T-helper 1 cell treated with Interleukin-12 subunit alpha and Interleukin-12 subunit beta and Interleukin-4 antibody, amounts not matched to agents 30 μg/mL and 1 μg/mL, for 36 hours (primary cell): ENCODE measurements around the gene THSD4.
"Not testable (repeated sequence)": the region's sequence is repeated elsewhere in the genome, so short reads cannot be mapped to it uniquely, and the experiment has no call there.

ENCODE experiments used
- H3K27ac Mint-ChIP-seq: one replicate; pipeline ENCODE4 v1.8.0; 2021; ENCODE audit warnings: mild to moderate bottlenecking, mixed read lengths
- H3K27me3 Mint-ChIP-seq: one replicate; pipeline ENCODE4 v1.8.0; 2021; ENCODE audit warnings: low read depth, mixed read lengths
- H3K36me3 Mint-ChIP-seq: one replicate; pipeline ENCODE4 v1.8.0; 2021; ENCODE audit warnings: low read depth, mixed read lengths
- H3K4me1 Mint-ChIP-seq: one replicate; pipeline ENCODE4 v1.8.0; 2021; ENCODE audit warnings: low read depth, mixed read lengths
- H3K4me3 Mint-ChIP-seq: one replicate; pipeline ENCODE4 v1.8.0; 2021; ENCODE audit warnings: mild to moderate bottlenecking, moderate library complexity, mixed read lengths
- H3K9me3 Mint-ChIP-seq: one replicate; pipeline ENCODE4 v1.8.0; 2021; ENCODE audit warnings: mixed read lengths

The THSD4 gene

DNA sequence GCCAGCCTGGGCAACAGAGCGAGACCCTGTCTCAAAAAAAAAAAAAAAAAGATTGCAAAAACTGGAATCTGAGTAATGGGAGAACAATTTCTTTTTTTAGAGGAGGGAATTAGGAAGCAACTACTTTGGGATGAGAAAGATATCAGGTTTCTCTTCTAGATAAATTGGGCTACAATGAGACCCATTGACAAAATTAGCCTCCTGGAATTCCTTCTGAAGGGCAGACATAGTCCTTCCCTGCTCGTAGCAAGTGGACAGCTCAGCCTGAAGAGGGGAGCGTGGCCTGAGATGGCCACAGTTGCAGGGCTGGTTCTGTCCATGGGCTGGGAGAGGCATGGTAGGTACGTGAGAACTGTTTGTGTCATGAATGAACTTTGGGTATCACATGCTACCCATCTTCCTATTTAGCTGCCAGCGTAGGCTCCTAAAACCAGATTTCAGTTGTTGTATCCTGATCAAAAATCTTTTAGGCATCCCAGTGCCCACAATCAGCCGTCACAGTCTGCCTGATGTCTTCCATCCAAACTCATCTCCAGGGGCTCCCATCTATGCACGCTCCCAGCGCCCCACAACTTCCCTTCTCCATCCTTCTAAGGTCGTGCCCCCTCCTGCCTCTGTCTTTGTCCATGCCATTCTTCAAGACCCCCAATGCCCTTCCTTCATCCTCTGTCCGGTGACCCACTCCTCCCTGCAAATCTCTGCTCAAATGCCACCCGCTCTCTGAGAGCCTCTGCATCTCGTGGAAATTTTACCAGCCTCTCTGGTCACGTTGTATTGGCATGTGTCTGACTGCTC, 603.0 kb downstream of the THSD4 start:
- no peak overlapping the region for H3K4me3 Mint-ChIP-seq
- no peaks in the 10 kb centered on the region for H3K4me1 Mint-ChIP-seq
- no peaks in the 10 kb centered on the region for H3K9me3 Mint-ChIP-seq
- H3K36me3 Mint-ChIP-seq, result no peaks in the 10 kb centered on the region
- no peak overlapping the region for H3K27ac Mint-ChIP-seq
- peaks cover 17% of the 10 kb centered on the region for H3K27me3 Mint-ChIP-seq

DNA sequence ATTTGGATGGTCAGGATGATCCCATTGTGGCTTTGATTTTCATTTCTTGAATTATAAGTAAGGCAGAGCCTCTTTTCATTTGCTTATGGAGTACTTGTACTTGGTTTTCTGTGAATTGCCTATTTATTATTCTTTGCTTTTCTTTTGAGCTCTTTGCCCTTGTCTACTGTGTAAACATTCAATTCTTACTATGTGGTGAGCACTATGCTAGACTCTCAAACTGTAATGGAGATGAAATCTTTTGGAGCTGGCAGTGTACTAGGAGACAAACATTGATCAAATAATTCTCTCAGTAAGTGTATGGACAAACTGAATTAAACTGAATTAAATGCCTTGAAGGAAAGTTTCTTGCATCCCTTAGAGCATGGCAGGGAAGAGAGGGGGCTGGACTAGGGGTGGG, 608.1 kb downstream of the THSD4 start:
- Mint-ChIP-seq H3K9me3 (no peaks in the 10 kb centered on the region), H3K4me1 (no peaks in the 10 kb centered on the region), H3K27me3 (peaks cover 5% of the 10 kb centered on the region), H3K36me3 (no peaks in the 10 kb centered on the region), H3K4me3 (no peak overlapping the region), H3K27ac (no peak overlapping the region)

DNA sequence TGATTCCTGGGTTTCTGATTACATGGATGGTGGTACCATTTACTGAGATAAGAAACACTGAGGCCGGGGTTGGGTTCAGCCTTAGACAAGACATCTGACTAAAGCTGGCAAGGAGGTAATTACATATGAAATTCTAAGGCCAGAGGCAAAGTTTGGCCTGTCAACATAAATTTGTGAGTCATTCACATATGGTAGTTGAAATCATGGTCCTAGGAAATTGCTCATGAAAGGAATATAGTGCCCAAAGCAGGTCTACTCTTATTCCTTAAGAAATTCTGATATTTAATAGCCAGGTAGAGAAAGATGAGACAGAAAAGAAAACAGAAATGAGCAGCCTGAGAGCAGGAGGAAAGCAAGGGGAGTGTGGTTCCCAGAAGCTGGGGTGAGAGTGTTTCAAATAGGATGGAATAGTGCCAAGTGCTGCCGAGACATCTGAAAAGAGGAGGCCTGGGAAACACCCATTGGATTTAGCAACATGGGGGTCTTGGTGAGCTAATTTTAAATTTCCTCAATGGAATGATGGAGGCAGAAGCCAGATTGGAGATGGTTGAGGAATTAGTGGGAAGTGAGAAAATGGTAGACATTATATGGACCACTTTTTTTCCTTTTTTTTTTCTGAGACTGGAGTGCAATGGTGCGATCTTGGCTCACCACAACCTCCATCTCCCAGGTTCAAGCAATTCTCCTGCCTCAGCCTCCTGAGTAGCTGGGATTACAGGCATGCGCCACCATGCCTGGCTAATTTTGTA, 610.1 kb downstream of the THSD4 start:
- not testable (repeated sequence) for H3K36me3 Mint-ChIP-seq, H3K9me3 Mint-ChIP-seq, H3K27ac Mint-ChIP-seq, H3K4me1 Mint-ChIP-seq, H3K4me3 Mint-ChIP-seq, H3K27me3 Mint-ChIP-seq

DNA sequence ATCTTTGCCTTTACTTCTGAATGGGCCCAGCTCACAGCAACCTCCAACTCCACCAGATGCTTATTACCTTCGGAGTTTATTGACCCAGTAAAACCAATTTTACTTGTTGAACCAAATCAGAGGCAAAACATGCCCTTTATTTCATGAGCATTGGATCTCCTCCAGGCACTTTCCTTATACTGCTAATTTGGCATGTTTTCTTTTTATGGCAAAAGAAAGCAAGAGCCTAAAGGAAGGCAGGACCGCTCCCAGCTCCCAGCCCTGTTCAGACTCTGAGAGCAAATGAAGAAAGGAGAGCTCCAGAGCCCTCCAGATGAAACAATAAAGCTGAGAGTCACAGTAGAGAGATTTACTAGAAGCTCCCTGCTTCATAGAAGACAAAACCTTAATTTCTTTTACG, 613.6 kb downstream of the THSD4 start:
- Mint-ChIP-seq H3K9me3 (no peaks in the 10 kb centered on the region), H3K4me1 (no peaks in the 10 kb centered on the region), H3K27ac (no peak overlapping the region), H3K36me3 (no peaks in the 10 kb centered on the region), H3K4me3 (no peak overlapping the region), H3K27me3 (no peaks in the 10 kb centered on the region)

DNA sequence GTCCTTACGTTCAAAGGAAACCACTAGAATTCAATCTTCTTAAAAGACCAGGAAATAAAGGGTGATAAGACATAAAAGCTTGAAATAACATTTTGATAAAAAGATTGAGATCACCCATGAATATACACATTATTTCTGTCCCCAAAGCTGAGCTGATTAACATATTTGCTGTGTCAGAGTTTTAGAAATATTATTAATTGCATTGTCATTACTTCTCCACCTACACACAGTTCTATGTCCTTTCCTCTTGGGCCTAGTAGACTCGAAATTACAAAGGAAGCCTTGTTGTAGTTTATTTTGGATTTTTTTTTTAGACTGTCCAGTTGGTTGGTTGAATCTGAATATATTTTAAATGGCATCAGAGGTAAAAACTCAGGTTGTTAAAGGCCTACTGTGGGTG, 614.0 kb downstream of the THSD4 start:
- Mint-ChIP-seq H3K27me3 (no peaks in the 10 kb centered on the region), H3K4me1 (no peaks in the 10 kb centered on the region)

DNA sequence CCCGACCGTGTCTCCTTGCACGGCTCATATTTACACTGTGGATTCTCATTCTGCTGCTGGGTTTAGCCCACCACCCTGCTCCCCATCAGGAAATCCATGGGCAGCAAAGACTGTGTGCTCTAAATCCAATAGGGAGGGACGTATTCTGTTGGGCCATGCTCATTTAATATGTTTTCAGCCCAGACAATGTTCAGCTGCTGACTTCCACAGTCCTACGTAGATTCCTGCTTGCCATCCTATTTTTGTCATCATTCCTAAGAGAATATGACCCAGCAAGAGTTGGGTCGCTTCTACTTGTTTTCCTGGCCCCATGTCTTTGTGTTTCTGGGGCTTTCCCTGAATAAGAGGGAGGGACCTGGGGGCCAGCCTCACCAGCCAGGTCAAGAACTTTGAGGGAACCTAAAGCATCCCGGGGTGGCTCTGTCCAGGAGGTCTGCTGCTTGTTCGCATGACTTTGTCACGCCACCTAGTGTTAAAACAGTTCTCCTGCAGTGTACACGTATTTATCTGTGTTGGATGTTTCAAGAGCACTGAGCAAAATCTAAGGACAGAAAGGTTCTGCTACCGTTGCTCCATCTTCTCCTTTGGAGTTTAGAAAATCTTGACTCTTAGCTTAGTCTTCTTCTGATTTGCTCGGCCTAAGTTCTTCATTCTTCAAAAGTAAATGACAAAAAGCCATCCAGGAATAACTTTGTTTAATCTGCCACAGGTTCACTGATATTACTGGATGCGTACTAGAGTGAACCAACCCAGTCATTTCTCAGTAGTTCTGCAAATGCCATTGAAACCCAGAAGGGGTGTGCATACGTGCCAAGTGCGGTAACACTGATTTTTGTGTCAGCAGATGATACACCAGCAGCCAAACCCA, 615.2 kb downstream of the THSD4 start:
- Mint-ChIP-seq H3K4me3 (no peak overlapping the region), H3K27me3 (no peaks in the 10 kb centered on the region), H3K4me1 (no peaks in the 10 kb centered on the region), H3K36me3 (no peaks in the 10 kb centered on the region), H3K27ac (no peak overlapping the region), H3K9me3 (no peaks in the 10 kb centered on the region)

More for the DNA sequence above, 614.0 kb downstream of the THSD4 start:
- Mint-ChIP-seq H3K36me3 (no peaks in the 10 kb centered on the region), H3K4me3 (no peak overlapping the region), H3K27ac (no peak overlapping the region), H3K9me3 (no peaks in the 10 kb centered on the region)

DNA sequence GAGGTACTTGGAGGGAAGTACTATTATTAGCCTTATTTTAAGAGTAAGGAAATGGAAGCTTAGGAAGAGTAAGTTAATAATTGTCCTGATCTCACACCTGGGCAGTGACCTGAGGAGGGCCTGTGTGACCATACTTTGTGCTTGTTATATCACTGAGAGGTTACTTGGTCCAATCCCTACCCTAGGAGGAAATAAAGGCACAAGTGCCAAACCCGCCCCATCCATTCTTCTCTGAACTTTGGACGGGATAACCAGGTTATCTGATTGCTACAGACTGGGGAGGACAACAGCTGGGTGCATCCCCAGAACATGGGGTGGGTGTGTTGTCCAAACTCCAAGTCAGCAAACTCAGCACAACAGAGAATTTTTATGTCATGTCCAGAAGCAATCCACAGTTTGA, 617.4 kb downstream of the THSD4 start:
- no peak overlapping the region for H3K27ac Mint-ChIP-seq
- H3K4me3 Mint-ChIP-seq, result no peak overlapping the region
- H3K27me3 Mint-ChIP-seq, result no peaks in the 10 kb centered on the region
- H3K36me3 Mint-ChIP-seq, result no peaks in the 10 kb centered on the region
- H3K9me3 Mint-ChIP-seq, result no peaks in the 10 kb centered on the region
- no peaks in the 10 kb centered on the region for H3K4me1 Mint-ChIP-seq

DNA sequence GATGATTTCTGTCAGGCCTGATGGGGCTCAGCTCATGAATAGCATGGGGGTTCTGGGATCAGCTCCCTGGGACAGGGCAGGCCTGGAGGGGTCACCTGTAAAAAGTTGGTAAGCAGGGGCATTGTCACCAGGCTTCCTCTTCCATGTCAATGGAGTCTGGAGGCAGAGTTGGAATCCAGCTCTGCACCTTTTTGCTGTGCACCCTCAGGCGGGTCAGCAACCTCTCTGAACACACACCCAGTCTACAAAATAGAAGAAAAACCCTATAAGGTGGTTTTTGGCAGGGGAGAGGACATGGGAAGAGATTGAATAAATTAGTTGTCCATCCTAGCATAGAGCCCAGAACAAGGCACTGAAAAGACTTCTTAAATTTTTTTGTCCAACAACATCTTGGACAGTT, 617.9 kb downstream of the THSD4 start:
- Mint-ChIP-seq H3K4me3 (no peak overlapping the region), H3K4me1 (no peaks in the 10 kb centered on the region), H3K27ac (no peak overlapping the region), H3K27me3 (no peaks in the 10 kb centered on the region), H3K9me3 (no peaks in the 10 kb centered on the region), H3K36me3 (no peaks in the 10 kb centered on the region)

DNA sequence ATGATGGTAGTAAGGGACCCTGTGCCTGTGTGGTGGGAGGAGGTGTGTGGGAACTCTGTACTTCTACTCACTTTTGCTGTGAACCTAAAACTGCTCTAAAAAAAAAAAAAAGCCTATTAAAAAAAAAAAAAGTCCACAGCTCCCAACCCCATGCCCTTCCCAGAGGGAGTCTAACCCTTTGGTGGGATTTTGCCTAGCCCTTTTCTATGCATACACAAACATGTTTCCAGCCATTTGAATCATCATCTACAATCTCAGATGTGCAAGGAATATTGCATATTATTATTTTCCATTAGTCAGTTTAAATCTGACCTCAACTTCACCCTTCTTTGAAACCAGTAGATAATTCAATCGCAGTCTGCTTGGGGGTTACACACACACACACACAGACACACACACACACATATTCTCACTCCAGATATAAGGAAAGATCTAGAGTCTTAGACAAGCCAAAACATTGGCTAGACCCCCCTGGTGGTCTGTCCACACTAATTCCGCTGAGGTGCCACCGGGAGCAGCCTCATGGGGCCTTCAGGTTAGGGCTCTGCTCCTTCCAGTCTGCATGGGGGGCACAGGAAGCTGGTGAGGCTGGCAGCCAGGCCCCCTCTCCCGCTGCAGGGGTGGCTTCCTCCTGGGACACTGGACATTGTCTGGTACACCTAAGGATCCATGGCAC, 619.6 kb downstream of the THSD4 start:
- Mint-ChIP-seq H3K4me1 (no peaks in the 10 kb centered on the region), H3K27ac (no peak overlapping the region), H3K27me3 (no peaks in the 10 kb centered on the region), H3K4me3 (no peak overlapping the region), H3K36me3 (no peaks in the 10 kb centered on the region), H3K9me3 (no peaks in the 10 kb centered on the region)

DNA sequence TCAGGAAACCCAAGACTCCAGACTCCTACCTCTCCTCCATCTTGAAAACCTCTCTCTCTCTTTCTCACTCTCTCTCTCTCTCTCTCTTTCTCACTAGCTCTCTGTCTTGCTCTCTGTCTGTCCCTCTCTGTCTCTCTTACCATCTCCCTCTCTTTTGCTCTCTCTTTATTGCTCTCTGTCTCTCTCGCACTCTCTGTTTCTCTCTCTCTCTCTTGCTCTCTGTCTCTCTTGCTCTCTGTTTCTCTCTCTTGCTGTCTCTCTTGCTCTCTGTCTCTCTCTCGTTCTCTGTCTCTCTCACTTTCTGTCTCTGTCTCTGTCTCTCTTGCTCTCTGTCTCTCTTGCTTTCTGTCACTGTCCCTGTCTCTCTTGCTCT, 620.1 kb downstream of the THSD4 start:
- H3K36me3 Mint-ChIP-seq, result no peaks in the 10 kb centered on the region
- H3K4me3 Mint-ChIP-seq, result no peak overlapping the region
- no peak overlapping the region for H3K27ac Mint-ChIP-seq
- H3K4me1 Mint-ChIP-seq, result no peaks in the 10 kb centered on the region
- H3K9me3 Mint-ChIP-seq, result no peaks in the 10 kb centered on the region
- no peaks in the 10 kb centered on the region for H3K27me3 Mint-ChIP-seq

DNA sequence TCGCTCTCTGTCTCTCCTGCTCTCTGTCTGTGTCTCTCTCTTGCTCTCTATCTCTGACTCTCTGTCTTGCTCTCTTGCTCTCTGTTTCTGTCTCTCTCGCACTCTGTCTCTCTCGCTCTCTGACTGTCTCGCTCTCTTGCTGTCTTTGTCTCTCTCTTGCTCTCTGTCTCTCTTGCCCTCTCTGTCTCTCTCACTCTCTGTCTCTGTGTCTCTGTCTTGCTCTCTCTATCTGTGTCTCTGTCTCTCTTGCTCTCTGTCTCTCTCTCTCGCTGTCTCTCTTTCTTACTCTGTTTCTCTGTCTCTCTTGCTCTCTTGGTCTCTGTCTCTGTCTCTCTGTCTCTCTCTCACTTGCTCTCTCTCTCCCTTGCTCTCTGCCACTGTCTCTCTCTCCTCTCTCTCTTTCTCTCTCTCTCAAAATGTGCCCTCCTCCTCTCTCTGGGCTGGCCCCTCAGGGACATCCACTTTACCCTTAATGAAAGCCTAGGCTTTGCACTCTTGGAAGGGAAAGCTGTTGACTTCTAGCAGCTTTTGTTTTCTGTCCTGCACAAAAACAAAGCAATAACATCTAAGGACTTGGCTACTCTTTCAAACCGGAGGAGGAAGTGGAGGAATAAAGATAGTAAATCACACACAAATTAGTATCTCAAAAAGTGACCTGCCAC, 621.1 kb downstream of the THSD4 start:
- H3K4me3 Mint-ChIP-seq, result no peak overlapping the region
- no peaks in the 10 kb centered on the region for H3K36me3 Mint-ChIP-seq
- no peak overlapping the region for H3K27ac Mint-ChIP-seq
- no peaks in the 10 kb centered on the region for H3K4me1 Mint-ChIP-seq
- no peaks in the 10 kb centered on the region for H3K27me3 Mint-ChIP-seq
- H3K9me3 Mint-ChIP-seq, result no peaks in the 10 kb centered on the region

DNA sequence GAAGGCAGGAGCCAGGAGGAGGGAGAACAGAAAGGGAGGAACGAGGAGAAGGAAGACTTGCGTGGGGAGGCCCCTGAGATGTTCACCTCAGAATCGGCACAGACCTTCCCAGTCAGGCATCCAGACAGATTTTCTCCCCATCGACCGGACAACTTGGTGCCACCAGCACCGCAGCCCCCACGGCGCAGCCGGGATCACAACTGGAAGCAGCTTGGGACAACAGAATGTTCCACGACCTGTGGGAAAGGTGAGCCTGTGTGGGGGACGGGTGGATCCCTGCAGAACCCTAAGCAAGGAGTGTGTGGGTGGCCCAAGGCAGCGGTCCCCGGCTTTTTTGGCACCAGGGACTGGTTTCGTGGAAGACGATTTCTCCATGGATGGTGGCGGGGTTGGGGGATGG, 622.5 kb downstream of the THSD4 start:
- Mint-ChIP-seq H3K36me3 (no peaks in the 10 kb centered on the region), H3K4me1 (no peaks in the 10 kb centered on the region), H3K27me3 (peaks cover 4% of the 10 kb centered on the region), H3K4me3 (no peak overlapping the region), H3K27ac (no peak overlapping the region), H3K9me3 (no peaks in the 10 kb centered on the region)

DNA sequence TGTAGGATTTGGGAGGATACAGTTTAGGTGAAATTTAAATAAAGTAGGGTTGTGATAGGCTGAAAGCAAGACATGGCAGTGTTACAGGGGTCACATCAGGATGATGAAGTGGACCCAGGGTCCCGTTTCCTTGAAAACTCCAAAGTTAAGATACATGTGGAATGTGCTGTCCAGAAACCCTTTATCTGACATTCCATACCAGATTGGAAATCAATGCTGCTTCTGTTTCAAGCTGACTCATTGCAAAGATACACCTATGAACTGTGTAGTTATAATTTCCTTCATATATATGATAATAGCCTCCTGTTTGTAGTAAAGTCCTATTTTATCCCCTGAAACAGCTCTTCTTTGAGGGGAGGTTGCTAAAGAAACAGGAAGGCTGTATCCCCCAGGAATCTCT, 624.1 kb downstream of the THSD4 start:
- H3K36me3 Mint-ChIP-seq, result no peaks in the 10 kb centered on the region
- H3K27ac Mint-ChIP-seq, result no peak overlapping the region
- H3K4me1 Mint-ChIP-seq, result no peaks in the 10 kb centered on the region
- H3K9me3 Mint-ChIP-seq, result no peaks in the 10 kb centered on the region
- H3K27me3 Mint-ChIP-seq, result peaks cover 8% of the 10 kb centered on the region
- H3K4me3 Mint-ChIP-seq, result no peak overlapping the region

DNA sequence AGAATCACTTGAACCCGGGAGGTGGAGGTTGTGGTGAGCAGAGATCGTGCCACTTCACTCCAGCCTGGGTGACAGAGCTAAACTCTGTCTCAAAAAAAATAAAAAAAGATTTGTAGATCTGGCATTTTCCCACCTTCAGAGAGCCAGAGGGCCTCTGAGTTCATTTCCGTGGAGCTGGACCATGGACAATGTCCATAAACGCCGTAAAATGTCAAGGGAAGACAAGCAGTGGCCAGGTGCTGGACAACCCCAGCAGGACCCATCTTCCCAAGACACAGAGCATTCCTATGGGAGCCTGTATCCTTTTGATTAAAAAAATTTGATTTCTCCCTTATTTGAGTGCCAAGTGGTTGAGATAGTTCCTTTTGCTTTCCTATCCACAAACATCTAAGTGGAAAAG, 627.7 kb downstream of the THSD4 start:
- H3K4me1 Mint-ChIP-seq, result no peaks in the 10 kb centered on the region
- no peak overlapping the region for H3K27ac Mint-ChIP-seq
- H3K27me3 Mint-ChIP-seq, result peaks cover 8% of the 10 kb centered on the region
- H3K9me3 Mint-ChIP-seq, result no peaks in the 10 kb centered on the region
- no peaks in the 10 kb centered on the region for H3K36me3 Mint-ChIP-seq
- no peak overlapping the region for H3K4me3 Mint-ChIP-seq
